Endothelial cell of umbilical vein (primary cell): ENCODE measurements around the gene SRGAP1. TPM values are rescaled to one million over a fixed set of nuclear protein-coding genes. Genes with fewer than 3 reads are reported as not detected.

Source experiments
- BruUV-seq: library from RNA; stranded (reverse); fragments of 400-500 nt; replicated peaks from 2 replicates; lab custom pipeline; 2021; lab: Mats Ljungman, UMichigan
- CTCF ChIA-PET: fragments of 300-600, 350-600 bp; sonication (Branson Sonifier 250); formaldehyde crosslinking; loops from one replicate; lab custom pipeline; 2021; ENCODE audit warnings: antibody characterized with exemption, inconsistent platforms; lab: Charles Lee
- POLR2A ChIA-PET: fragments of 300-600, 350-600 bp; sonication (Branson Sonifier 250); formaldehyde crosslinking; loops from one replicate; lab custom pipeline; 2021; ENCODE audit warnings: antibody characterized with exemption, inconsistent platforms; lab: Charles Lee
- DNase-seq: peaks from one replicate; pipeline ENCODE4 v3.0.0-alpha.2; 2011; ENCODE audit warnings: low read depth, low spot score
- FAIRE-seq: peaks from 2 replicates; lab custom pipeline; 2011; peaks lifted over from hg19 to GRCh38; lab: Jason Lieb, UNC
- H2AFZ ChIP-seq: 2 replicates; pipeline ENCODE4 v1.6.0; 2012; ENCODE audit warnings: low read depth, low read length, control low read depth, inconsistent platforms
- H3K27ac ChIP-seq: 2 replicates; pipeline ENCODE4 v1.5.1; 2011; ENCODE audit warnings: low read depth, mild to moderate bottlenecking, control low read depth, low read length, moderate library complexity; ENCODE audit not compliant: insufficient read depth
- H3K27me3 ChIP-seq, 2 experiments: 2 replicates each; pipeline versions ENCODE4 v1.6.0 to v1.6.1; 2011; ENCODE audit warnings: low read length in 2 of 2, mixed read lengths in 1 of 2; ENCODE audit not compliant: control insufficient read depth in 2 of 2, insufficient read depth in 2 of 2
- H3K36me3 ChIP-seq, 2 experiments: 2 replicates in 1 of 2; 3 replicates in 1 of 2; pipeline ENCODE4 v1.5.1; 2011; ENCODE audit warnings: low read length in 2 of 2, mild to moderate bottlenecking in 1 of 2, moderate library complexity in 1 of 2; ENCODE audit not compliant: control insufficient read depth in 2 of 2, insufficient read depth in 2 of 2; ENCODE audit errors: extremely low read depth in 1 of 2
- H3K4me1 ChIP-seq: 3 replicates; pipeline ENCODE4 v1.5.1; 2011; ENCODE audit warnings: mild to moderate bottlenecking, low read length; ENCODE audit not compliant: control insufficient read depth, insufficient read depth; ENCODE audit errors: extremely low read depth
- H3K4me2 ChIP-seq: 2 replicates; pipeline ENCODE4 v1.6.1; 2011; ENCODE audit warnings: low read length, control low read depth, mixed read lengths; ENCODE audit not compliant: insufficient read depth
- H3K4me3 ChIP-seq, 3 experiments: fragments of 200-600 bp in 1 of 3; sonication (generic), shearing (Covaris generic) in 1 of 3; replicated peaks in 1 of 3; 2 replicates each; pipeline ENCODE4 v1.5.1; 2011 to 2016; ENCODE audit warnings: control low read depth in 3 of 3, low read length in 3 of 3, mild to moderate bottlenecking in 2 of 3, inconsistent platforms in 1 of 3, low read depth in 1 of 3, moderate library complexity in 1 of 3; ENCODE audit not compliant: insufficient read depth in 1 of 3
- H3K79me2 ChIP-seq: 2 replicates; pipeline ENCODE4 v1.6.0; 2012; ENCODE audit warnings: low read length, inconsistent platforms; ENCODE audit not compliant: control insufficient read depth, insufficient read depth
- H3K9ac ChIP-seq: replicated peaks from 2 replicates; pipeline ENCODE3; 2011; ENCODE audit warnings: low read length, control low read depth; ENCODE audit not compliant: insufficient read depth; ENCODE audit errors: extremely low read depth
- H3K9me1 ChIP-seq: replicated peaks from 3 replicates; pipeline ENCODE4 v1.6.0; 2011; ENCODE audit warnings: mild to moderate bottlenecking, low read length; ENCODE audit not compliant: control insufficient read depth, insufficient read depth; ENCODE audit errors: extremely low read depth
- H3K9me3 ChIP-seq: replicated peaks from 2 replicates; pipeline ENCODE4 v1.5.1; 2012; ENCODE audit warnings: low read length, inconsistent platforms; ENCODE audit not compliant: control insufficient read depth, insufficient read depth
- H4K20me1 ChIP-seq: replicated peaks from 2 replicates; pipeline ENCODE3; 2011; ENCODE audit warnings: mild to moderate bottlenecking, low read length; ENCODE audit not compliant: control insufficient read depth, insufficient read depth; ENCODE audit errors: extremely low read depth
- EZH2 ChIP-seq: IDR thresholded peaks from 2 replicates; pipeline ENCODE4 v1.6.1; 2012; ENCODE audit warnings: borderline replicate concordance, low read depth, mild to moderate bottlenecking, moderate library complexity, low read length, inconsistent platforms; ENCODE audit not compliant: severe bottlenecking
- FOS ChIP-seq: IDR thresholded peaks from 2 replicates; pipeline ENCODE4 v1.6.1; 2011; ENCODE audit warnings: mild to moderate bottlenecking, low read length, moderate library complexity, borderline replicate concordance; ENCODE audit not compliant: insufficient read depth
- GATA2 ChIP-seq: IDR thresholded peaks from 2 replicates; pipeline ENCODE4 v1.7.0; 2011; ENCODE audit warnings: low read depth, mild to moderate bottlenecking, moderate library complexity, mixed read lengths, low read length; ENCODE audit not compliant: insufficient read length, insufficient read depth
- JUN ChIP-seq: IDR thresholded peaks from 2 replicates; pipeline ENCODE4 v1.6.1; 2011; ENCODE audit warnings: borderline replicate concordance, low read depth; ENCODE audit not compliant: insufficient read length, insufficient read depth
- MAX ChIP-seq: IDR thresholded peaks from 2 replicates; pipeline ENCODE4 v1.6.1; 2011; ENCODE audit not compliant: insufficient read depth, insufficient read length
- MYC ChIP-seq: IDR thresholded peaks from one replicate; pipeline ENCODE4 v1.6.1; 2011; ENCODE audit warnings: mild to moderate bottlenecking, low read depth, low read length
- POLR2A ChIP-seq: IDR thresholded peaks from 2 replicates; pipeline ENCODE4 v1.6.1; 2012; ENCODE audit warnings: low read depth, mild to moderate bottlenecking, control low read depth, low read length
- POLR2AphosphoS5 ChIP-seq: IDR thresholded peaks from 2 replicates; pipeline ENCODE4 v1.6.1; 2012; ENCODE audit warnings: low read depth, mild to moderate bottlenecking, control low read depth, low read length, moderate library complexity; ENCODE audit not compliant: insufficient read depth
- dilution Hi-C: fragments of 300-500 bp; cut with MboI; formaldehyde crosslinking; loops from one replicate; pipeline ENCODE4 v1.15.0; 2019; ENCODE audit warnings: low sequenced_read_pairs; ENCODE audit not compliant: extremely low pct_ligation_motif_present
- intact Hi-C: fragments of 100-400 bp; cut with micrococcal nuclease; formaldehyde crosslinking; loops from one replicate; pipeline ENCODE4 v1.10.0; 2022
- polyA plus RNA-seq, 4 experiments: library from polyadenylated mRNA; depleted of rRNA in 3 of 4; stranded (reverse) in 3 of 4; unstranded in 1 of 4; fragments of >200 nt; gene quantifications; 2 replicates each; pipeline versions ENCODE4 v1.2.1 to v1.2.3, GENCODE V29; 2011 to 2012; ENCODE audit warnings: missing spikeins in 1 of 4
- total RNA-seq: library from RNA; stranded (reverse); gene quantifications from 2 replicates; pipeline ENCODE4 v1.2.3, GENCODE V29; 2021
- TF ChIP-seq, protein P1 (sequence below), 2 donors: IDR thresholded peaks; 1 replicate in 1 of 2; 2 replicates in 1 of 2; pipeline ENCODE4 v1.5.1; 2011; ENCODE audit warnings: low read length in 2 of 2, mild to moderate bottlenecking in 2 of 2, moderate library complexity in 2 of 2, control low read depth in 1 of 2, inconsistent platforms in 1 of 2, low read depth in 1 of 2; ENCODE audit not compliant: insufficient read depth in 1 of 2; ENCODE audit errors: extremely low read depth in 1 of 2

The SRGAP1 gene
- total and polyA plus RNA-seq, 2 donors (not counting 3 experiments of a cell fraction or from before 2014, with no cell fraction given): 4.9 to 16.3 TPM

GRCh38 chr12:64105026-64105425, 260.5 kb downstream of the SRGAP1 start:
- Histone ChIP-seq H3K27ac (no peak overlapping the region), H2AFZ (no peak overlapping the region), H3K79me2 (no peaks in the 10 kb centered on the region), H3K36me3 (no peaks in the 10 kb centered on the region), H3K9me3 (no peaks in the 10 kb centered on the region), H3K4me1 (no peaks in the 10 kb centered on the region), H3K9ac (no peak overlapping the region), H3K27me3 (no peaks in the 10 kb centered on the region), H3K4me2 (no peak overlapping the region), H4K20me1 (no peaks in the 10 kb centered on the region), H3K4me3 (no peak overlapping the region), H3K9me1 (no peaks in the 10 kb centered on the region)
- TF ChIP-seq MYC: no peak
- no peak for TF ChIP-seq EZH2
- TF ChIP-seq, protein P1, sequence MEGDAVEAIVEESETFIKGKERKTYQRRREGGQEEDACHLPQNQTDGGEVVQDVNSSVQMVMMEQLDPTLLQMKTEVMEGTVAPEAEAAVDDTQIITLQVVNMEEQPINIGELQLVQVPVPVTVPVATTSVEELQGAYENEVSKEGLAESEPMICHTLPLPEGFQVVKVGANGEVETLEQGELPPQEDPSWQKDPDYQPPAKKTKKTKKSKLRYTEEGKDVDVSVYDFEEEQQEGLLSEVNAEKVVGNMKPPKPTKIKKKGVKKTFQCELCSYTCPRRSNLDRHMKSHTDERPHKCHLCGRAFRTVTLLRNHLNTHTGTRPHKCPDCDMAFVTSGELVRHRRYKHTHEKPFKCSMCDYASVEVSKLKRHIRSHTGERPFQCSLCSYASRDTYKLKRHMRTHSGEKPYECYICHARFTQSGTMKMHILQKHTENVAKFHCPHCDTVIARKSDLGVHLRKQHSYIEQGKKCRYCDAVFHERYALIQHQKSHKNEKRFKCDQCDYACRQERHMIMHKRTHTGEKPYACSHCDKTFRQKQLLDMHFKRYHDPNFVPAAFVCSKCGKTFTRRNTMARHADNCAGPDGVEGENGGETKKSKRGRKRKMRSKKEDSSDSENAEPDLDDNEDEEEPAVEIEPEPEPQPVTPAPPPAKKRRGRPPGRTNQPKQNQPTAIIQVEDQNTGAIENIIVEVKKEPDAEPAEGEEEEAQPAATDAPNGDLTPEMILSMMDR (IDR thresholded peaks at IDR 0.05; ENCODE audit: extremely low read depth in 1 of 2, insufficient read depth in 1 of 2, low read depth in 1 of 2, low read length in 2 of 2): no peak
- no peak for TF ChIP-seq POLR2AphosphoS5
- TF ChIP-seq FOS: no peak
- no peak for TF ChIP-seq MAX
- TF ChIP-seq GATA2: no peak
- TF ChIP-seq JUN: no peak
- TF ChIP-seq POLR2A: no peak
- dilution Hi-C loops: no loop called here
- no TSS peak for BruUV-seq
- no peak for FAIRE-seq
- intact Hi-C loops: no loop called here
- ChIA-PET POLR2A (no interaction called here), CTCF (no interaction called here)
- DNase-seq: no peak
